B cell (primary cell): Measurements from ENCODE around the gene ARHGAP11A. TPM values are rescaled to one million over a fixed set of nuclear protein-coding genes. Genes with fewer than 3 reads are reported as not detected.

ENCODE experiments used
- ATAC-seq: fragments of 200-7000 bp; cut with Tn5 transposase; one replicate; pipeline ENCODE4 v1.10.0; 2021; ENCODE audit warnings: low read depth, mild to moderate bottlenecking, moderate number of reproducible peaks, moderate library complexity
- CTCF ChIA-PET: fragments of 350-600 bp; sonication (Branson Sonifier 250); formaldehyde crosslinking; loops from one replicate; lab custom pipeline; 2021; ENCODE audit warnings: antibody characterized with exemption, inconsistent platforms; lab: Charles Lee
- POLR2A ChIA-PET: fragments of 350-600 bp; sonication (Branson Sonifier 250); formaldehyde crosslinking; loops from one replicate; lab custom pipeline; 2021; ENCODE audit warnings: antibody characterized with exemption; lab: Charles Lee
- DNase-seq: peaks from one replicate; pipeline ENCODE4 v3.0.0; 2013
- H2AFZ ChIP-seq: 2 replicates; pipeline ENCODE4 v1.6.1; 2012; ENCODE audit warnings: mild to moderate bottlenecking, low read depth, low read length; ENCODE audit not compliant: insufficient read depth, poor library complexity, severe bottlenecking
- H3K27ac ChIP-seq, 2 donors: 1 replicate in 1 of 2; 2 replicates in 1 of 2; pipeline ENCODE4 v1.5.1; 2012 to 2013; ENCODE audit warnings: low read length in 2 of 2, mild to moderate bottlenecking in 2 of 2, moderate library complexity in 1 of 2
- H3K27me3 ChIP-seq, 4 experiments: fragments of 200-600 bp in 1 of 4; sonication (generic) in 1 of 4; replicated peaks in 1 of 4; 1 replicate in 2 of 4; 2 replicates in 2 of 4; pipeline versions ENCODE4 v1.6.1 to v1.7.0; 2013 to 2016; ENCODE audit warnings: low read length in 3 of 4, mild to moderate bottlenecking in 2 of 4, mixed read lengths in 1 of 4, moderate library complexity in 1 of 4; ENCODE audit not compliant: insufficient read depth in 4 of 4, control insufficient read depth in 3 of 4; ENCODE audit errors: control extremely low read depth in 1 of 4
- H3K36me3 ChIP-seq, 2 experiments: replicated peaks in 1 of 2; 1 replicate in 1 of 2; 2 replicates in 1 of 2; pipeline versions ENCODE4 v1.6.1 to v1.7.1; 2013; ENCODE audit warnings: low read length in 1 of 2; ENCODE audit not compliant: insufficient read depth in 2 of 2, control insufficient read depth in 1 of 2; ENCODE audit errors: control extremely low read depth in 1 of 2, extremely low read depth in 1 of 2
- H3K4me1 ChIP-seq, 2 donors: fragments of 200-600 bp in 1 of 2; sonication (generic) in 1 of 2; 1 replicate in 1 of 2; 2 replicates in 1 of 2; pipeline versions ENCODE4 v1.5.1 to v1.6.1; 2013 to 2017; ENCODE audit warnings: low read length in 2 of 2; ENCODE audit not compliant: control insufficient read depth in 2 of 2, insufficient read depth in 2 of 2
- H3K4me2 ChIP-seq: replicated peaks from 2 replicates; pipeline ENCODE3; 2012; ENCODE audit warnings: mild to moderate bottlenecking, low read depth, low read length; ENCODE audit not compliant: poor library complexity, severe bottlenecking
- H3K4me3 ChIP-seq, 5 experiments: fragments of 200-600 bp in 1 of 5; sonication (generic) in 1 of 5; 1 replicate in 3 of 5; 2 replicates in 2 of 5; pipeline versions ENCODE4 v1.5.1 to v1.7.0; 2011 to 2016; ENCODE audit warnings: low read length in 4 of 5, mild to moderate bottlenecking in 4 of 5, low read depth in 2 of 5, control low read depth in 1 of 5, moderate library complexity in 1 of 5; ENCODE audit not compliant: insufficient read depth in 1 of 5; ENCODE audit errors: control extremely low read depth in 1 of 5, extremely low read depth in 1 of 5
- H3K79me2 ChIP-seq: fragments of 200-600 bp; sonication (generic); one replicate; pipeline ENCODE4 v1.6.0; 2016; ENCODE audit warnings: low read length; ENCODE audit not compliant: control insufficient read depth, insufficient read depth
- H3K9ac ChIP-seq: fragments of 200-600 bp; sonication (generic); 2 replicates; pipeline ENCODE4 v1.6.1; 2017; ENCODE audit warnings: mild to moderate bottlenecking, low read length, moderate library complexity
- H3K9me3 ChIP-seq, 3 donors: one replicate each; pipeline versions ENCODE4 v1.6.1 to v1.7.1; 2013; ENCODE audit warnings: low read length in 2 of 3; ENCODE audit not compliant: control insufficient read depth in 2 of 3, insufficient read depth in 1 of 3; ENCODE audit errors: control extremely low read depth in 1 of 3
- H4K20me1 ChIP-seq: 2 replicates; pipeline ENCODE4 v1.6.0; 2012; ENCODE audit warnings: mild to moderate bottlenecking, low read length; ENCODE audit not compliant: insufficient read depth, control insufficient read depth, poor library complexity, severe bottlenecking
- H3K27ac Mint-ChIP-seq: one replicate; pipeline ENCODE4 v1.8.0; 2021; ENCODE audit warnings: mixed read lengths
- H3K27me3 Mint-ChIP-seq: one replicate; pipeline ENCODE4 v1.8.0; 2021; ENCODE audit warnings: mixed read lengths
- H3K4me1 Mint-ChIP-seq: one replicate; pipeline ENCODE4 v1.8.0; 2021; ENCODE audit warnings: mixed read lengths
- H3K4me3 Mint-ChIP-seq: one replicate; pipeline ENCODE4 v1.8.0; 2021; ENCODE audit warnings: mixed read lengths
- H3K9me3 Mint-ChIP-seq: one replicate; pipeline ENCODE4 v1.8.0; 2022; ENCODE audit warnings: mixed read lengths; ENCODE audit not compliant: insufficient read depth
- CTCF ChIP-seq: fragments of 200-600 bp; IDR thresholded peaks from one replicate; pipeline ENCODE4 v1.8.0; 2022; ENCODE audit warnings: antibody characterized with exemption, mild to moderate bottlenecking
- EZH2 ChIP-seq: IDR thresholded peaks from 2 replicates; pipeline ENCODE4 v1.6.1; 2012; ENCODE audit warnings: borderline replicate concordance, low read depth, mild to moderate bottlenecking, moderate library complexity, low read length; ENCODE audit not compliant: insufficient read depth, poor library complexity, severe bottlenecking
- WGBS: methylation state at CpG from one replicate; pipeline ENCODE4 v1.1.5; 2013; ENCODE audit warnings: missing lambda C conversion rate; ENCODE audit not compliant: insufficient coverage; 5-methylcytosine and 5-hydroxymethylcytosine counted together
- intact Hi-C: fragments of 100-400 bp; cut with micrococcal nuclease; formaldehyde crosslinking; loops from one replicate; pipeline ENCODE4 v1.10.0; 2022
- polyA plus RNA-seq: library from polyadenylated mRNA; depleted of rRNA; stranded (reverse); fragments of >200 nt; gene quantifications from 2 replicates; pipeline ENCODE4 v1.2.3, GENCODE V29; 2012
- total RNA-seq, 2 donors: library from RNA; stranded (reverse); fragments of 120-200 nt in 1 of 2; gene quantifications; 1 replicate in 1 of 2; 2 replicates in 1 of 2; pipeline versions ENCODE4 v1.2.3 to v1.2.4, GENCODE V29; 2013 to 2022

Gene ARHGAP11A
- total and polyA plus RNA-seq, 2 donors (not counting 1 experiment from before 2014, with no cell fraction given): 0.51 to 3.3 TPM

DNA sequence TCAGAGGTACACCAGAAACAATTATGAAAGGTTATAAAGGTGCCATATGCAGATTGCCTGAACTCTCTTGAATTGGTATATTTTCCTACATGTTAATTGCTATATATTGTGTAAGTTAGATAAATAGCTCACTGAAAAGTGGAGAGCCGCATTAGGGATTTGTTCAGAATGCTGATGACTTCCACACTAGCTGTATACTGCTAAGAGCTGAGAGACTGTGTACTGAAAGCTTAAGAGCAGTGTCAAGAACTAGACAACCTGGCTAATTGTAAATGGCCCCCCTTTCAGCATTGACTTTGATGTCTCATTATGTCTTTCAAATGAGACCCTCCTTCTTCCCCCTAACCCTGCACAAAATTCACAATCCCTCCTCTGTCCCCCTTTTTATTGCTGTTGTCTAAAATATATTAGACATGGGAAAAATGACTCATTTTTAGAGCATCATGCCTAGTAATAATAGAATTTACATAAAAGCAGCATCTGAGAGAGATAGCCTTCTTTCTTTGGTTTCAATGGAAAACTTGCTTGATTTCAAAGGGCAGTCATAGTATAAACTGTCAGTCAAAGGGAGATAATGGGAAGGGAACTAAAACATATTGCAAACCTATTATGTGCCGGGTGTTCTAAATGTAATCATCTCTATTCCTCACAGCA, 67.8 kb downstream of the ARHGAP11A start:
- H2AFZ ChIP-seq: no peak overlapping the region
- Mint-ChIP-seq H3K9me3 (no peaks in the 10 kb centered on the region), H3K4me1 (no peaks in the 10 kb centered on the region), H3K27ac (no peak overlapping the region), H3K27me3 (no peaks in the 10 kb centered on the region), H3K4me3 (no peak overlapping the region)
- H3K4me1 ChIP-seq: no peaks in the 10 kb centered on the region
- POLR2A ChIA-PET: no interaction called here
- CTCF ChIA-PET: interaction anchor here (1.4 kb wide), 1 partner anchor 311 kb away, joined by 4 read pairs; no protein-coding TSS in a partner anchor
- no peaks in the 10 kb centered on the region for H3K9me3 ChIP-seq
- H3K27ac ChIP-seq: no peak overlapping the region
- H3K27me3 ChIP-seq: no peaks in the 10 kb centered on the region
- H3K79me2 ChIP-seq: no peaks in the 10 kb centered on the region
- ATAC-seq (no peak), DNase-seq (no peak)
- WGBS: no CpG with 5 or more reads among the region's 2 CpGs
- no peak overlapping the region for H3K4me3 ChIP-seq
- H3K4me2 ChIP-seq: no peak overlapping the region
- TF ChIP-seq CTCF (no peak), EZH2 (no peak)
- no peak overlapping the region for H3K9ac ChIP-seq
- H3K36me3 ChIP-seq: no peaks in the 10 kb centered on the region
- intact Hi-C loops: no loop called here
- H4K20me1 ChIP-seq: no peaks in the 10 kb centered on the region

DNA sequence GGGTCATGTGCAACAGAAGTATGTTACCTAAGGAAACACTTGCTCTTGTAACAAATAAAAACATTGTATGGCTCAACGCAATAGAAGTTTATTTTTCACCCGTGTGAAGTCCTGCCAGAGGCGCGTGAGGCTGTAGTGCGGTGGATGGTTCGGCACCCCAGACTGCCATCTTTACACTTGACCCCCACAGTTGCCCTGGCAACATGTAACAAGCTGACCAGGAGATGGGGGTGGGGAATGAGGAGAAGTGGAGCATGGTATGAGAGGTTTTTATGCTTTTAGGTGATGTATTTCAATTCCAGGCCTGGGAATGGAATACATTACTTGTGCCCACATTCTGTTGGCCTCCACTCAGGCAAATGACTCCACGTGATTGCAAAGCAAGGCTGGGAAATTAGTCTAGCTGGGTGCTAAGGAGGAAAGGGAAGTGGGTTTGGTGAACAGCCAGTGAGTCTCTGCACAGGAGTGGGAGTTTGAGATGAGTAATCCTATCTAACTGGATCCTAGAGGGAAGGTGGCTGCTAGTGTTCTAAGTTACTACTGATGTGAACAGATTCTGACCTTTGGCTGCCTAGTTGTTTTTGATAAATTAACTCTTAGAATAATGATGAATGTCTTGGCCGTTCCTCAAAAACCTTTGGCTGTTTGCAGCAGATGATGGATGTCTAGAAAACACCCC, 68.7 kb downstream of the ARHGAP11A start:
- WGBS: 76% methylated on average over 7 of the region's 8 CpGs
- no peak overlapping the region for H3K4me2 ChIP-seq
- H3K9ac ChIP-seq: no peak overlapping the region
- H3K27ac Mint-ChIP-seq: no peak overlapping the region
- H3K27me3 ChIP-seq: no peaks in the 10 kb centered on the region
- no peaks in the 10 kb centered on the region for H3K9me3 ChIP-seq
- ChIA-PET CTCF (no interaction called here), POLR2A (no interaction called here)
- no peaks in the 10 kb centered on the region for H4K20me1 ChIP-seq
- no peaks in the 10 kb centered on the region for H3K36me3 ChIP-seq
- no peaks in the 10 kb centered on the region for H3K9me3 Mint-ChIP-seq
- no peak overlapping the region for H3K4me3 Mint-ChIP-seq
- no peak overlapping the region for H3K4me3 ChIP-seq
- no peak for DNase-seq
- no peak for ATAC-seq
- H3K4me1 ChIP-seq: no peaks in the 10 kb centered on the region
- TF ChIP-seq CTCF (no peak), EZH2 (no peak)
- intact Hi-C loops: no loop called here
- no peaks in the 10 kb centered on the region for H3K4me1 Mint-ChIP-seq
- no peak overlapping the region for H3K27ac ChIP-seq
- H3K79me2 ChIP-seq: no peaks in the 10 kb centered on the region
- H3K27me3 Mint-ChIP-seq: no peaks in the 10 kb centered on the region
- H2AFZ ChIP-seq: no peak overlapping the region
